HG03025 (cell line): ENCODE data around the gene GAS6.

Experiments
- ATAC-seq: cut with Tn5 transposase; IDR thresholded peaks from one replicate; pipeline ENCODE4 v1.9.1; 2021; ENCODE audit warnings: mild to moderate bottlenecking, moderate library complexity; ENCODE audit not compliant: unreplicated experiment, low FRiP score

The GAS6 gene

GRCh38 chr13:113813070-113813748, 50.7 kb downstream of the GAS6 start:
- ATAC-seq = no peak

DNA sequence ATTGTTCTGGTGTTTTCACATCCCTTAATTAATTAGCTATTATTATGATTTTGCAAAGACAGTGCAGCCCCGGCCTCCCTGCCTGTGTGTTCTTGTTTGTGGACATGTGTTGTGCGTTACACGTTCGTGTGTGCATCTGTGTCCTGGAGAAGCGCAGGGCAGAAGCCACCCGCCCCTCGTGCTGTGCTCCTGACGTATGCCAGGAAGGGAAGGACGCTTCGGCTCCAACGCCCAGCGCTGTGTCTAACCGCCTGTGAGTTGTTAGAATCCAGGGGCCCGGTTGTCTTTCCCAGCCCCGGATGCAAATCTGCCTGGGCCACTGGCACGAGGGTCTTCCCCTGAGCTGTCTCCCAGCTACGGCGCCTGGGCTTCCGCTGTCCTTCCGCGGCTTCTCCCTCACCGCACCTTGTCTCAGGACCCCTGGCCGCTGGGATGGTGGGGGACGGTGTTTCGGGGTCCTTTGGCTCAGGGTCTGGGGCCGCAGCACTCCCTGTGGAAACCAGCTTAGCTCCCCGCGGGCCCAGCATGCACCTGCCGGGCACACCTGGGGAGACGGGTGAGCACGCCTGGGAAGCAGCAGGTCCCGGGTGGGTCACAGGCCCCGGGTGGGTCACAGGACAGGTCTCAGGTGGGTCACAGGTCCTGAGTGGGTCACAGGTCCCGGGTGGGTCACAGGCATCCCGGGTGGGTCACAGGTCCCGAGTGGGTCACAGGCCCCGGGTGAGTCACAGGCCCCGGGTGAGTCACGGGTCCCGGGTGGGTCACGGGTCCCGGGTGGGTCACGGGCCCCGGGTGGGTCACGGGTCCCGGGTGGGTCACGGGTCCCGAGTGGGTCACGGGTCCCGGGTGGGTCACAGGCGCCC, 51.5 kb downstream of the GAS6 start:
- ATAC-seq = no peak

GRCh38 chr13:113811081-113811928, 52.6 kb downstream of the GAS6 start:
- ATAC-seq = no peak

DNA sequence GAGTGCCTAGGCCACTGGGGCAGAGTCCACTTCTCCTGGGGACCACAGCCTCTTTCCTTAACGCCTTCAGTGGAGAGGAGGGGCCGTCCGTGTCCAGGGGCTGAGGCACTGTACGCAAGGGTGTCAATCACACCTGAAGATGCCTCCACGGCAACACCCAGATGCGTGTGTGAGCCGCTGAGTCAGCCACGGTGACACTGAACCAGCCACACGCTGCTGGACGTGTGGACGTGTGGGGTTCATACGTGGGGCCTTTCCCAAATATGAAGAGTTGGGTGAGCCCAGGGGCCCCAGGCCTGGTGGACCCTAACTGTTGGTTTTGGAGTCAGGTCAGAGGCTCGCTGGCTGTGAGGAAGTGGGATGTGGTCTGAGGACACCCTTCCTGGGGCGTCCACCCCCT, 53.2 kb downstream of the GAS6 start:
- no peak for ATAC-seq

- no peak for ATAC-seq
Measured at GRCh38 chr13:113809934-113810333, 53.9 kb downstream of the GAS6 start.

DNA sequence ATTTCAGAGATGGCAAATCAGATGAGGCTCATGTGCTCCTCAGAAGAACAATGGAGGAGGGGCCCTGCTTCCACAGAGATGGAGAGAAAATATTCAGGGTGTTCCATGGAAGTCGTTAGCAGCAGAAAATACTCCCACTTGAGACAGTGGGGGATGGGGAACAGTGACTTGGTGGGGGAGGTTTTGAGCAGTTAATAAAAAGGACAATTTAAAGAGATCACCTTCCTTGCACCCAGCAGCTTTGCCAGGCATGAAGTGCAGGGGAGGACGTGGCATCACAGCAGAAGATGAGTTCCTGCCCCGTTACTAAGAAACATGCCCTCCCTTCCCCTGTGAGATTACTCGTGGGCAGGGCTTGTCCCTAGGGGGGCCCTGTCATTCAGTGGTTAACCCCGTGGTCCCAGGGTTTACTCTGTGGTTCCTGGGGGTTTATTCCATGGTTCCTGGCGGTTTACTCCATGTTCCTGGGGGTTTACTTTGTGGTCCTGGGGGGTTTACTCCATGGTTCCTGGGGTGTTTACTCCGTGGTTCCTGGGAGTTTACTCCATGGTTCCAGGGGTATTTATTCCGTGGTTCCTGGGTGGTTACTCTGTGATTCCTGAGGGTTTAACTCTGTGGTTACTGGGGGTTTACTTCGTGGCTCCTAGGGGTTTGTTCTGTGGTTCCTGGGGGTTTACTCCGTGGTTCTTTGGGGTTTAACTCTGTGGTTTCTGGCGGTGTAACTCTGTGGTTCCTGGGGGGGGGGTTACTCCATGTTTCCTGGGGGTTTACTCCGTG, 55.6 kb downstream of the GAS6 start:
- ATAC-seq = no peak

DNA sequence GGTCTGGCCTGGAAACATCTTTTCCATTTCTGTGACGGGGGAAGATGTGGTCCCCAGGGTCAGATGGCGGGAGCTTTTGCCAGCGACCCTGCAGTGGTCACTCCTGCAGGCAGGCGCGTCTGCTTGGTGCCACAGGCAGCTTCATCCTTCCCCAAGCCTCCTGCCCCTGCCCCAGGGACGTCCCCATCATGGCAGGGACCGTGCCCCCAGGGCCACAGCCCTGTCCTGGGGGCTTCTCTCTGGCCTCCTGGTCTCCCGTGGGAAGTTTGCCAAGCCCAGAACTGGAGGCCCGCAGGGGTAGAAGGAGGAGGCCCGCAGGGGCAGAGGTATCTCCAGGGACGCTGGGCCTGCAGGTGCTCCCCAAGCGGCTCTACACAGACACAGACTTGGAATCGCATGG, 57.4 kb downstream of the GAS6 start:
- no peak for ATAC-seq

- ATAC-seq = no peak
Measured at GRCh38 chr13:113806104-113806471, 57.8 kb downstream of the GAS6 start.

DNA sequence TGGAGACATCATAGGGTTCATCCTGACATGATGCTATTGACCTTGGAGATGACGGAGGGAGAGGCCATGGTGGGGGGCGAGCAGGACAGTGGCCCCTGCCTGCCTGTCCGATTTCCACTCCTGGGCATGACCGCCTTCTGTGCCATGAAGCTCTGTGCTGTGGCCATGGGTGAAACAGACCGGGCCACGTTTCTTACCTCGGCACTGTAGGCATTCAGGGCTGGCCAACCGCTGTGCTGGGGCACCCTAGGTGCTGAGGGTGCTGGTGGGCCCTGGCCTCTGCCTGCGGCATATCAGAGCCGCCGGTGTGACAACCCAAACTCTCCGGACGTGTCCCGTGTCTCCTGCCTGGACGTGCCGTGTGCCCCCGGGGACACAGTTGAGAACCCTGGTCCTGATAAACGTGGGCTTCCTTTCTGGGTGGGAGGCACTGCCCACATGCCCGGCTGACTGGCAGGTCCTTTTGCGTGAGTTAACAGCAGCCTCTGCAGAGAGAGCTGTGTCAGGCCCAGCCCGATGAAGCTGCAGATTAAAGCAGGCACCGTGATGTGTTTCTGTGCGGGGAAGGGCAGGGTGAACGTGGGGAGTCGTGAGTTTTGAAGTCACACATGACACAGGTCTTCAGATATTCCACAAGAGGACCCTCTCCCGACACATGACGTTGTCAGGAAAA, 58.3 kb downstream of the GAS6 start:
- no peak for ATAC-seq

GRCh38 chr13:113804703-113805430, 59.0 kb downstream of the GAS6 start:
- no peak for ATAC-seq

DNA sequence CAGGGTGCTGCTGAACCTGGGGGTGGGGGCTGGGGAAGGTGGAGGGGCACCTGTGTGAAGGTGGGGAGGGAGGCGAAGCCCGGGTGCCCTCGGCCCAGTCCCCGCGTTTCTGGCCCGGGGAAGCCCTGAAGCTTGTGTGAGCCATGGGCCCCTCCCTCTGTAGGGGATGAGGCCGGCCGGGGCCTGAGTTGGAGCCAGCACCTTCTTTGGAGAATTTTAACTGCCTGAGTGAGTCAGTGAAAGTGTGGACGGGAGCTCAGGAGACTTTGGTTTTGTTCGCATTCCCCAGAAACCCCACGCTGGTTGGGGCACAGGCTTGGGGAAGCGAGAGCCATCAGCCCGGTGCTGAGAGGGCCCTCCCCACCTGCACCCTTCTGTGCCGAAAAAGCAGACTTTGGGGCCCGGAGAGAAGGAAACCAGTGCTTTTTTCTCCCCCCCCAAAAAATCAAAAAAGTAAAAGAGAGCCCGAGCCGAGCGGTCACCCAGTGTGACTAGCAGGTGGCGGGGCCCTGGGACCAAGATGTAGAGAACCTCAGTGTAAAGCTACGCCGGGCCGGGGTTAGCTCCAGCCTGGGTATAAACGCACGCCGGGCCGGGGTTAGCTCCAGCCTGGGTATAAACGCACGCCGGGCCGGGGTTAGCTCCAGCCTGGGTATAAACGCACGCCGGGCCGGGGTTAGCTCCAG, 59.7 kb downstream of the GAS6 start:
- ATAC-seq = no peak

GRCh38 chr13:113803409-113804016, 60.4 kb downstream of the GAS6 start:
- ATAC-seq = no peak

GRCh38 chr13:113802761-113803160, 61.1 kb downstream of the GAS6 start:
- ATAC-seq = no peak

DNA sequence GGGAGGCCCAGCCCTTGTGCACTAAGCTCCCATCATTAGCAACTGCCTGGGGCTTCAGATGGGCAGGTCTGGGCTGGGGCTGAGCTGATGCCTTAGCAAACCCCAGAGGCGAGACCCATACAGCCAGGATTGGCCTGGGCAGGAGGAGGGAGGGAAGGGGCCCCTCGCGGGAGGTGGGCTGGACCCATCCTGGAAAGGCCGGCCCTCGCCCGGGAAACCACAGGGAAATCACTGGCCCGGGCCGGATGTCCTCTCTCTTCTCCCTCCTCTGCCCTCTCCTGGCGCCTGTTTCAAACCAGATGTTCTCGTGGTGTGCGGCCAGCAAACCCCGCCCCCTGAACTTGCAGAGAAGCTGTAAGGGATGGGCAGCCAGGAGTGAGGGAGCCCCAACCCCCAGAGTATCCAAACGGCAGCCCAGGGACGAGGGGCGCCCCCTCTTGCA, 61.8 kb downstream of the GAS6 start:
- no peak for ATAC-seq

- ATAC-seq = no peak
Measured at GRCh38 chr13:113801289-113801961, 62.5 kb downstream of the GAS6 start.

DNA sequence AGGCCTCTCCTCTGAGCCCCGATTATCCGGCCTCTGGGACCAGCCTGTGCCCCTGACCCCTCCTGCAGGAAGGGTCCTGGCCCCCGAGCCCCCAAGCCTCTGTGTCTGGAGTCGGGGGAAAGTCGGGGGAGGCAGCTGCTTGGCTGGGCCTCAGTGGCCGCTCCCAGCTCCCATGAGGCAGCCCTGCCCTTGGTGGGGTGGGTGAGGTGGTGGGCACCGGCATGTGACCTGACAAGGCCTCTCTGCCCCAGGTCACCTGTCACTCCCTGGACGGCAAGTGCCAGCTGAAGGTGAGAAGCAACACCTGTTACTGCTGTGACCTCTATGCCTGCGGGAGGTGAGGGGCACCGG, 63.3 kb downstream of the GAS6 start:
- no peak for ATAC-seq

DNA sequence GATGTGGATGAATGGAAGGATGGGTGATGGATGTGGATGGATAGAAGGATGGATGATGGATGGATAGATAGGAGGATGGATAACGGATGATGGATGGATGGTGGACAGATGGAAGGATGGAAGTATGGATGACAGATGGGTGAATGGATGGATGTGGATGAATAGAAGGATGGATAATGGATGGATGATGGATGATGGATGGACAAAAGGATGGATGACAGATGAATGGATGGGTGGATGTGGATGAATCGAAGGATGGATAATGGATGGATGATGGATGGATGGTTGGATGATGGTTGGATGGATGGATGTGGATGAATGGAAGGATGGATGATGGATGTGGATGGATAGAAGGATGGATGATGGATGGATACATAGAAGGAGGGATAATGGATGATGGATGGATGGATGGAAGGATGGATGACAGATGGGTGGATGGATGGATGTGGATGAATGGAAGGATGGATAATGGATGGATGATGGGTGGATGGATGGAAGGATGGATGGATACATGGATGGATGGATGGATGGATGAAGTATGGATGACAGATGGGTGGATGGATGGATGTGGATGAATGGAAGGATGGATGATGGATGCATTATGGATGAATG, 65.6 kb downstream of the GAS6 start:
- ATAC-seq = no peak
